ENCODE measurements around the gene MARS2.
A peak's percentile ranks its signal among the peaks of the same experiment; 100 is the strongest.

Gene MARS2

GRCh38 chr2:197705121-197705911 lies at the start of gene MARS2:
Gene MARS2, plus strand, starts transcription at chr2:197705369. Its CDS starts 37 bp downstream, at chr2:197705406.
- Histone ChIP-seq H3K4me3 (ENCODE audit: low read length in 2 of 2) (peak within 1 kb of the TSS; percentile 85 to 92), H3K9me3 (ENCODE audit: control insufficient read depth in 2 of 2, low read length in 2 of 2) (no peaks in the 10 kb centered on the region), H3K27me3 (ENCODE audit: control insufficient read depth in 2 of 2, insufficient read depth in 2 of 2, low read length in 2 of 2) (no peaks in the 10 kb centered on the region), H3K9ac (ENCODE audit: low read depth in 1 of 2, low read length in 2 of 2) (peak within 1 kb of the TSS; percentile 83 to 88), H3K27ac (ENCODE audit: low read depth in 2 of 2, low read length in 2 of 2) (peak within 1 kb of the TSS; percentile 79 to 81), H3K4me1 (ENCODE audit: control insufficient read depth in 2 of 2, insufficient read depth in 2 of 2, low read length in 2 of 2) (peaks cover 19 to 26% of the 10 kb centered on the region in 2 donors), H3K36me3 (ENCODE audit: control insufficient read depth in 2 of 2, insufficient read depth in 2 of 2, low read length in 2 of 2) (peaks cover 0 to 2% of the 10 kb centered on the region in 2 donors)

- Histone ChIP-seq H3K9me3 (ENCODE audit: control insufficient read depth in 2 of 2, low read length in 2 of 2) (no peaks in the 10 kb centered on the region), H3K27ac (ENCODE audit: low read depth in 2 of 2, low read length in 2 of 2) (no peak overlapping the region), H3K4me3 (ENCODE audit: low read length in 2 of 2) (no peak overlapping the region), H3K9ac (ENCODE audit: low read depth in 1 of 2, low read length in 2 of 2) (no peak overlapping the region), H3K36me3 (ENCODE audit: control insufficient read depth in 2 of 2, insufficient read depth in 2 of 2, low read length in 2 of 2) (no peaks in the 10 kb centered on the region), H3K4me1 (ENCODE audit: control insufficient read depth in 2 of 2, insufficient read depth in 2 of 2, low read length in 2 of 2) (no peaks in the 10 kb centered on the region), H3K27me3 (ENCODE audit: control insufficient read depth in 2 of 2, insufficient read depth in 2 of 2, low read length in 2 of 2) (no peaks in the 10 kb centered on the region)
Observed at GRCh38 chr2:197657562-197657961, 47.6 kb upstream of the MARS2 start.

GRCh38 chr2:197661626-197662025 lies 43.5 kb upstream of the MARS2 start:
- Histone ChIP-seq H3K9me3 (ENCODE audit: control insufficient read depth in 2 of 2, low read length in 2 of 2) (peaks cover 0 to 2% of the 10 kb centered on the region in 2 donors), H3K27me3 (ENCODE audit: control insufficient read depth in 2 of 2, insufficient read depth in 2 of 2, low read length in 2 of 2) (no peaks in the 10 kb centered on the region), H3K4me1 (ENCODE audit: control insufficient read depth in 2 of 2, insufficient read depth in 2 of 2, low read length in 2 of 2) (no peaks in the 10 kb centered on the region), H3K9ac (ENCODE audit: low read depth in 1 of 2, low read length in 2 of 2) (no peak overlapping the region), H3K4me3 (ENCODE audit: low read length in 2 of 2) (no peak overlapping the region), H3K36me3 (ENCODE audit: control insufficient read depth in 2 of 2, insufficient read depth in 2 of 2, low read length in 2 of 2) (no peaks in the 10 kb centered on the region), H3K27ac (ENCODE audit: low read depth in 2 of 2, low read length in 2 of 2) (no peak overlapping the region)

GRCh38 chr2:197666277-197666676 lies 38.9 kb upstream of the MARS2 start:
- Histone ChIP-seq H3K4me1 (ENCODE audit: control insufficient read depth in 2 of 2, insufficient read depth in 2 of 2, low read length in 2 of 2) (no peaks in the 10 kb centered on the region), H3K9ac (ENCODE audit: low read depth in 1 of 2, low read length in 2 of 2) (no peak overlapping the region), H3K27me3 (ENCODE audit: control insufficient read depth in 2 of 2, insufficient read depth in 2 of 2, low read length in 2 of 2) (no peaks in the 10 kb centered on the region), H3K9me3 (ENCODE audit: control insufficient read depth in 2 of 2, low read length in 2 of 2) (peaks cover 0 to 3% of the 10 kb centered on the region in 2 donors), H3K4me3 (ENCODE audit: low read length in 2 of 2) (no peak overlapping the region), H3K36me3 (ENCODE audit: control insufficient read depth in 2 of 2, insufficient read depth in 2 of 2, low read length in 2 of 2) (no peaks in the 10 kb centered on the region), H3K27ac (ENCODE audit: low read depth in 2 of 2, low read length in 2 of 2) (no peak overlapping the region)

GRCh38 chr2:197668296-197668695 lies 36.9 kb upstream of the MARS2 start:
- no peaks in the 10 kb centered on the region for H3K4me1 ChIP-seq (ENCODE audit: control insufficient read depth in 2 of 2, insufficient read depth in 2 of 2, low read length in 2 of 2)
- H3K27ac ChIP-seq (ENCODE audit: low read depth in 2 of 2, low read length in 2 of 2) = no peak overlapping the region
- peaks cover 0 to 3% of the 10 kb centered on the region in 2 donors for H3K9me3 ChIP-seq (ENCODE audit: control insufficient read depth in 2 of 2, low read length in 2 of 2)
- no peak overlapping the region for H3K4me3 ChIP-seq (ENCODE audit: low read length in 2 of 2)
- H3K36me3 ChIP-seq (ENCODE audit: control insufficient read depth in 2 of 2, insufficient read depth in 2 of 2, low read length in 2 of 2) = no peaks in the 10 kb centered on the region
- no peaks in the 10 kb centered on the region for H3K27me3 ChIP-seq (ENCODE audit: control insufficient read depth in 2 of 2, insufficient read depth in 2 of 2, low read length in 2 of 2)
- no peak overlapping the region for H3K9ac ChIP-seq (ENCODE audit: low read depth in 1 of 2, low read length in 2 of 2)

GRCh38 chr2:197669077-197669476 lies 36.1 kb upstream of the MARS2 start:
- no peak overlapping the region for H3K27ac ChIP-seq (ENCODE audit: low read depth in 2 of 2, low read length in 2 of 2)
- H3K4me3 ChIP-seq (ENCODE audit: low read length in 2 of 2) = no peak overlapping the region
- H3K27me3 ChIP-seq (ENCODE audit: control insufficient read depth in 2 of 2, insufficient read depth in 2 of 2, low read length in 2 of 2) = no peaks in the 10 kb centered on the region
- no peaks in the 10 kb centered on the region for H3K36me3 ChIP-seq (ENCODE audit: control insufficient read depth in 2 of 2, insufficient read depth in 2 of 2, low read length in 2 of 2)
- H3K4me1 ChIP-seq (ENCODE audit: control insufficient read depth in 2 of 2, insufficient read depth in 2 of 2, low read length in 2 of 2) = no peaks in the 10 kb centered on the region
- H3K9me3 ChIP-seq (ENCODE audit: control insufficient read depth in 2 of 2, low read length in 2 of 2) = peaks cover 0 to 3% of the 10 kb centered on the region in 2 donors
- no peak overlapping the region for H3K9ac ChIP-seq (ENCODE audit: low read depth in 1 of 2, low read length in 2 of 2)

GRCh38 chr2:197672371-197672893 lies 32.7 kb upstream of the MARS2 start:
- H3K27me3 ChIP-seq (ENCODE audit: control insufficient read depth in 2 of 2, insufficient read depth in 2 of 2, low read length in 2 of 2) = no peaks in the 10 kb centered on the region
- H3K27ac ChIP-seq (ENCODE audit: low read depth in 2 of 2, low read length in 2 of 2) = no peak overlapping the region
- no peaks in the 10 kb centered on the region for H3K9me3 ChIP-seq (ENCODE audit: control insufficient read depth in 2 of 2, low read length in 2 of 2)
- H3K4me1 ChIP-seq (ENCODE audit: control insufficient read depth in 2 of 2, insufficient read depth in 2 of 2, low read length in 2 of 2) = no peaks in the 10 kb centered on the region
- H3K36me3 ChIP-seq (ENCODE audit: control insufficient read depth in 2 of 2, insufficient read depth in 2 of 2, low read length in 2 of 2) = no peaks in the 10 kb centered on the region
- H3K4me3 ChIP-seq (ENCODE audit: low read length in 2 of 2) = no peak overlapping the region
- H3K9ac ChIP-seq (ENCODE audit: low read depth in 1 of 2, low read length in 2 of 2) = no peak overlapping the region

GRCh38 chr2:197673106-197673505 lies 32.1 kb upstream of the MARS2 start:
- Histone ChIP-seq H3K4me1 (ENCODE audit: control insufficient read depth in 2 of 2, insufficient read depth in 2 of 2, low read length in 2 of 2) (no peaks in the 10 kb centered on the region), H3K9me3 (ENCODE audit: control insufficient read depth in 2 of 2, low read length in 2 of 2) (no peaks in the 10 kb centered on the region), H3K27me3 (ENCODE audit: control insufficient read depth in 2 of 2, insufficient read depth in 2 of 2, low read length in 2 of 2) (no peaks in the 10 kb centered on the region), H3K9ac (ENCODE audit: low read depth in 1 of 2, low read length in 2 of 2) (no peak overlapping the region), H3K36me3 (ENCODE audit: control insufficient read depth in 2 of 2, insufficient read depth in 2 of 2, low read length in 2 of 2) (no peaks in the 10 kb centered on the region), H3K4me3 (ENCODE audit: low read length in 2 of 2) (peak overlapping the region in 1 of 2 donors; percentile 28), H3K27ac (ENCODE audit: low read depth in 2 of 2, low read length in 2 of 2) (no peak overlapping the region)

- H3K4me1 ChIP-seq (ENCODE audit: control insufficient read depth in 2 of 2, insufficient read depth in 2 of 2, low read length in 2 of 2) = no peaks in the 10 kb centered on the region
- no peaks in the 10 kb centered on the region for H3K36me3 ChIP-seq (ENCODE audit: control insufficient read depth in 2 of 2, insufficient read depth in 2 of 2, low read length in 2 of 2)
- no peak overlapping the region for H3K9ac ChIP-seq (ENCODE audit: low read depth in 1 of 2, low read length in 2 of 2)
- peak overlapping the region in 1 of 2 donors; percentile 28 for H3K4me3 ChIP-seq (ENCODE audit: low read length in 2 of 2)
- no peaks in the 10 kb centered on the region for H3K27me3 ChIP-seq (ENCODE audit: control insufficient read depth in 2 of 2, insufficient read depth in 2 of 2, low read length in 2 of 2)
- no peaks in the 10 kb centered on the region for H3K9me3 ChIP-seq (ENCODE audit: control insufficient read depth in 2 of 2, low read length in 2 of 2)
- H3K27ac ChIP-seq (ENCODE audit: low read depth in 2 of 2, low read length in 2 of 2) = no peak overlapping the region
Observed at GRCh38 chr2:197673606-197674005, 31.6 kb upstream of the MARS2 start.

- no peak overlapping the region for H3K4me3 ChIP-seq (ENCODE audit: low read length in 2 of 2)
- H3K27ac ChIP-seq (ENCODE audit: low read depth in 2 of 2, low read length in 2 of 2) = no peak overlapping the region
- no peaks in the 10 kb centered on the region for H3K27me3 ChIP-seq (ENCODE audit: control insufficient read depth in 2 of 2, insufficient read depth in 2 of 2, low read length in 2 of 2)
- no peaks in the 10 kb centered on the region for H3K4me1 ChIP-seq (ENCODE audit: control insufficient read depth in 2 of 2, insufficient read depth in 2 of 2, low read length in 2 of 2)
- no peaks in the 10 kb centered on the region for H3K9me3 ChIP-seq (ENCODE audit: control insufficient read depth in 2 of 2, low read length in 2 of 2)
- H3K36me3 ChIP-seq (ENCODE audit: control insufficient read depth in 2 of 2, insufficient read depth in 2 of 2, low read length in 2 of 2) = no peaks in the 10 kb centered on the region
- no peak overlapping the region for H3K9ac ChIP-seq (ENCODE audit: low read depth in 1 of 2, low read length in 2 of 2)
Observed at GRCh38 chr2:197674060-197674459, 31.1 kb upstream of the MARS2 start.
